Activated CD4-positive, alpha-beta T cell treated with anti-CD3 and anti-CD28 coated beads, Interleukin-2, amount 10 ng/mL, durations not matched to agents 24 days and 14 days (primary cell): ENCODE measurements around the gene KCNQ2. TPM values are rescaled to one million over a fixed set of nuclear protein-coding genes. Genes with fewer than 3 reads are reported as not detected.

Experiments used
- DNase-seq: peaks from one replicate; pipeline ENCODE4 v3.0.0; 2022
- H3K27ac Mint-ChIP-seq: one replicate; pipeline ENCODE4 v1.8.0; 2022; ENCODE audit warnings: mild to moderate bottlenecking, mixed read lengths
- H3K27me3 Mint-ChIP-seq: one replicate; pipeline ENCODE4 v1.8.0; 2022; ENCODE audit warnings: mixed read lengths
- H3K36me3 Mint-ChIP-seq: one replicate; pipeline ENCODE4 v1.8.0; 2022; ENCODE audit warnings: low read depth, mild to moderate bottlenecking, mixed read lengths
- H3K4me1 Mint-ChIP-seq: one replicate; pipeline ENCODE4 v1.8.0; 2021; ENCODE audit warnings: mixed read lengths
- H3K4me3 Mint-ChIP-seq: one replicate; pipeline ENCODE4 v1.8.0; 2022; ENCODE audit warnings: mild to moderate bottlenecking, moderate library complexity, mixed read lengths
- H3K9me3 Mint-ChIP-seq: one replicate; pipeline ENCODE4 v1.8.0; 2021; ENCODE audit warnings: mixed read lengths
- intact Hi-C: fragments of 100-400 bp; cut with micrococcal nuclease; formaldehyde crosslinking; loops from one replicate; pipeline ENCODE4 v1.15.1; 2023
- total RNA-seq: library from RNA; stranded (reverse); gene quantifications from 2 replicates; pipeline ENCODE4 v1.2.3, GENCODE V29; 2022

Gene KCNQ2
- total RNA-seq, 1 donor from 2014 or later, result not detected

DNA sequence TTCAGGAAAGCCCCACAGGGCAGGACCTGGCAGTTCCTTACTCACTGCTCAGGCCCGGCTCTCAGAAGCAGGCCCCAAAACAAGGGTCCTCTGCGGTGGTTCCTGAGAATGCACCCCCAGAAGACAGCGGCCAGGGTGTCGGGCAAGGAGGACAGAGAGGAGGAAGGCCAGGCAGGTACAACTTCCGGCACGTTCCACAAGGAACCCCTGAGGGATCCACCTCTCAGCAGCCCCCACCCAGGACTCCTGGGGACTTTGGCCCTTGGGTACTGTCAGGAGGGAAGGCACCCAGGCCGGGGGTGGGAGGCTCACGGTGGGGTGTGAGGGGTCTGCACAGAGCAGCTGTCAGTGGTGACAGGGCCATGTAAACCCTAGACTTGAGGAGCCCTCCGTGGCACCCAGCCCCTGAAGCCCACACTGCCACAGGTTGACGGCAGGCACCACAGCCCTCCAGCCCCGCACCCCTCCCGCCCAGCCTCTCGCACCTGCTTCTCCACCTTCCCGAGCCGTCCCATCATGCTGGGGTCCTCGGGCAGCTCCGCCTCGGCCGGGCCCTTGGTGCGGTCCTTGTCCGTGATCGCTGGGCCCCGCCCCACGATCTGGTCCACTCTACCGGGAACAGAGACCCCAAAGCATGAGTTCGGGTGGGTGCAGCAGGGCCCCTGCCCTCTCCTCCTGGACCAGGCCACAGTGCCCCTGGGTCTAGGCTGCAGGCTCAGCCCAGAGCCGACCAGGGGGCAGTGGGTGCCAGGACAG is 64.3 kb downstream of the KCNQ2 start:
- no peaks in the 10 kb centered on the region for H3K9me3 Mint-ChIP-seq
- no peak overlapping the region for H3K27ac Mint-ChIP-seq
- intact Hi-C loops, result no loop called here
- no peak overlapping the region for H3K4me3 Mint-ChIP-seq
- DNase-seq, result no peak
- H3K36me3 Mint-ChIP-seq, result no peaks in the 10 kb centered on the region
- H3K27me3 Mint-ChIP-seq, result no peaks in the 10 kb centered on the region
- H3K4me1 Mint-ChIP-seq, result peaks cover 2% of the 10 kb centered on the region

DNA sequence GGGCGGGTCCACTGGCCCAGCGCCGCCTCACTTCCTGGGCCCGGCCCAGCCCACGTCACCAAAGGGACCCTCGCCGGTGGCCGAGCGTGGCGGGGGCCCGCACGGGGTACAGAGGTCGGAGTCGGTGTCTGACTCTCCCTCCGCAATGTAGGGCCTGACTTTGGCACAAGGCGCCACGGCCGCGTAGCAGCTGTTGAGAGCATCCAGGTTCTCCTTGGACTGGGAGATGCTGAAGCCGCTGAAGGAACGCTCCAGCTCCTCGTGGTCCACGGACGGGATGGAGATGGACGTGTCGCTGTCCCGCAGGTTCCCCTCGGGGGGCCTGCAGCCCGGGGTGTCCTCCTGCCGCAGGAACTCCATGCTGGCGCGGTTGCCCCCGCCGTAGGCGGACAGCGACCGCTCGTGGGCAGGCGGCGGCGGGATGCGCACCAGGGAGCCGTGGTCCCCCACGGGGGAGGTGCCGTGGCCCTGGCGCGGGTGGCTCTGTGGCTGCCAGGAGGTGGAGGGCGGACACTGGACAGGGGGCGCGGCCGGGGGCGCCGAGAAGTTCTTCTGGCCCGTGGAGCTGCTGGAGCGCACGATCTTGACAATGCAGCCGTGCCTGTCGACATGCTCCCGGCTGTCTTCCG is 65.7 kb downstream of the KCNQ2 start:
- H3K4me1 Mint-ChIP-seq, result peaks cover 2% of the 10 kb centered on the region
- no peak overlapping the region for H3K4me3 Mint-ChIP-seq
- DNase-seq, result no peak
- H3K27ac Mint-ChIP-seq, result no peak overlapping the region
- no peaks in the 10 kb centered on the region for H3K27me3 Mint-ChIP-seq
- intact Hi-C loops, result no loop called here
- no peaks in the 10 kb centered on the region for H3K36me3 Mint-ChIP-seq
- H3K9me3 Mint-ChIP-seq, result no peaks in the 10 kb centered on the region

DNA sequence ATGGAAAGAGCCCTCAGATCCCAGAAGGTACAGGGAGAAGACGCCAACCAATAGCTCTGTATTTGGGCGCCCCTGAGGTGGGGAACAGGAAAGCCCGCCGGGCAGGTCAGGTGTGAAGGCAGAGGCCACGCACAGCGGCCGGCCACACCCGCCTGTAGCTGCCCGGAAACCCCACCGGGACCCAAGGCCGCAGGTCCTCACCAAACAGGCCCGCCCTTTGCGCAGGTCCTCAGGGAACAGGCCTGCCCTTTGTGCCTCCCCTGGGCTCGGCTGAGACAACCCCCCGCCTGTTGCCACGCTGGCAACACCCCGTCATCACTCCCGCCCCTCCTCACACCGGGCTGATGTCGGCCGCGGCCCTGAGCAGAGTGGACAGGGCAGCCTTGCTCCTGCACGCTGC is 66.4 kb downstream of the KCNQ2 start:
- Mint-ChIP-seq H3K4me1 (no peaks in the 10 kb centered on the region), H3K27ac (no peak overlapping the region), H3K27me3 (no peaks in the 10 kb centered on the region), H3K9me3 (no peaks in the 10 kb centered on the region), H3K36me3 (no peaks in the 10 kb centered on the region), H3K4me3 (no peak overlapping the region)
- no peak for DNase-seq
- intact Hi-C loops, result no loop called here

DNA sequence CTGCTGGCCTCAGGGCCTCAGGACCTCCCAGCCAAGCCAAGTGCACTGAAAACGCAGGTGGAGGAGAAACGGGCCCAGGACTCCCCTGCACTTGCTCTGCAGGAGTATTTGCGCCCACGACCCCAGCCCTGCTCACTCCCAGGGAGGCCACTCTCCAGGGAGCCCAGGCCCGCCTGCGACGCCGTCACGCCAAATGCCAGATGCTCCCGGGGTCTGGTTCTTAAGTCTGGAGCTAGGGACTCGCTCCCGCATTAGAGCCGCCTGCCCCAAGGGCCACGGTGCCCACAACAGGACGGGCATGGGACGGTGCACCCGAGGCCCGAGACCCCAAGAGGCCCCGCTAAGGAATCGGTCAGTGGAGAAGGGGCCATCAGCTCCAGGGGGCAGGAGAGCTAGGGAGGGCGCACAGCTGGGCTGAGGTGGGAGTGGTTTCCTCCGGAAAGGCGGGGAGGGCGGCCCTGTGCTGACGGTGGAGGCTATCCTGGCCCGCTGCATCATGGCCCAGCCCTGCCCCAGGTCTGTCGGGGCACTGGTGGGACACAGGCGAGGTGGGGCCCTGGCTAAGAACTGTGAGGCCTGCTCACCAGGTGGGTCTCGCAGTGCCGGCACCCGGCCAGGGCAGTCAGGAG is 67.2 kb downstream of the KCNQ2 start:
- Mint-ChIP-seq H3K9me3 (no peaks in the 10 kb centered on the region), H3K27me3 (no peaks in the 10 kb centered on the region), H3K4me3 (no peak overlapping the region), H3K4me1 (no peaks in the 10 kb centered on the region), H3K36me3 (no peaks in the 10 kb centered on the region), H3K27ac (no peak overlapping the region)
- DNase-seq, result no peak
- intact Hi-C loops, result no loop called here

DNA sequence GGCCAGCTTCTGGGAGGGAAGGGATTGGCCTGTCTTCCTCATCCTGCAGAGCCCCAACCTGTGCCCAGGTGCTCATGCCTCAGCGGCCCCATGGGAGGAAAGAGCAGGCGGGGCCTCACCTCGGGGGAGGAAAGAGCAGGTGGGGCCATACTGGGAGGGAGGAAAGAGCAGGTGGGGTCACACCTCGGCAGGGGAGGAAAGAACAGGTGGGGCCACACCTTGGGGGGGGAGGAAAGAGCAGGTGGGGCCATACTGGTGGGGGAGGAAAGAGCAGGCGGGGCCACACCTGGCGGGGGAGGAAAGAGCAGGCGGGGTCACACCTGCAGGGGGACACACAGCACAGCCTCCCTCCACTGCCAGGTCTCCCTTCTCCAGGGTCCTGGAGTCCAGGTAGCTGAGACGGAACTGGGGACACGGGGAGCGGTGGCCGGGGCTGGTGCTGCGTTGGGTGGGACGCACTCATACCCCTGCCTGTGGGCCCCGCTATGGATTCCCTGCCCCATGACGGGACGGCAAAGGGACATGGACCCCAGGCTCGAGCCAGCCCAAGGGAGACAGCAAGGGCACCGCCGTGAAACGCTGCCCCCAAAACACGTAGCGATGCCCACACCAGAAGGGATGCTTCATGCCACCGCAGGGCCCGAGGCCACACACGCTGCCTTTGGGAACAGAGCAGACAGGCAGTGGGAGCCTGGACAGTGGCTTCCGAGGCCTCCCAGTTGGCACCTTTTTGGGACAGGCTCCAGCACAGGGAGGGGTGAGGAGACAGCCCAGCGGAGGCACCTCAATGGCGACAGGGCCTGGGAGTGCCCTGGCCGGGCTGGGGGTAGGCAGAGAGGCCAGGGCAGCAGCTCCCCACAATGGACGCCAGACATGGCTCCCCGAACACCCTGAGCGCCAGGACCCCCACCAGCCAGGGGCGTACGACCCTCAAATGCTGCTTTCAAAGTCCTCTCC is 68.0 kb downstream of the KCNQ2 start:
- Mint-ChIP-seq H3K36me3 (no peaks in the 10 kb centered on the region), H3K4me1 (no peaks in the 10 kb centered on the region), H3K27me3 (no peaks in the 10 kb centered on the region), H3K9me3 (no peaks in the 10 kb centered on the region), H3K4me3 (no peak overlapping the region), H3K27ac (no peak overlapping the region)
- DNase-seq, result no peak
- intact Hi-C loops, result no loop called here

DNA sequence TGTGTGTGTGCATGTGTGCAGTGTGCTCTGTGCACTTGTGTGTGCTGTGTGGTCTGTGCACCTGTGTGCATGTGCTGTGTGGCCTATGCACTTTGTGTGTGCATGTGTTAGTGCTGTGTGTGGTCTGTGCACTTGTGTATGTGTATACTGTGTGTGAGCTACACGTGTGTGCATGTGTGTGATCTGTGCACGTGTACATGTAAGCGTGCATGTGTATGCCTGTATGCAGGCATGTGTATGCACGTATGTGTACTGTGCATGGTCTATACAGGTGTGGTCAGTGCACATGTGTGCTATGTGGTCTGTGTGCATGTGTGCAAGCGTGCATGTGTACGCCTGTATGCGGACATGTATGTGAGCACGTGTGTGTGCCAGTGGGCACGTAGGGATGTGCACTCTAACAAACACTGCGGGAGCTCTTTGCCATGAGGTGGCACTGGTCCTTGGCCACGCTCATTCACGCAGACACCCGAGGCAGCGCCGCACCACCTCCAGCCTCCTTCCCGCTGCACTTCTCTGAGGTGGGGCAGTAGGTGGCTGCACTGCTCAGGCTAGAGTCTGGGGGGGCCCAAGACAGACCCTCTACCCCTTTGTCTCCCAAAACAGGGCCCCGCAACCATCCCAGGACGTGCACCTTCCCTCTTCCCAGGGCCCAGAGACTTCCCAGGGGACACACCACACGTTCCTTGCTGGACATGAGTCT is 68.9 kb downstream of the KCNQ2 start:
- no peaks in the 10 kb centered on the region for H3K9me3 Mint-ChIP-seq
- no peak overlapping the region for H3K27ac Mint-ChIP-seq
- intact Hi-C loops, result no loop called here
- H3K4me3 Mint-ChIP-seq, result no peak overlapping the region
- DNase-seq, result no peak
- no peaks in the 10 kb centered on the region for H3K27me3 Mint-ChIP-seq
- H3K4me1 Mint-ChIP-seq, result no peaks in the 10 kb centered on the region
- no peaks in the 10 kb centered on the region for H3K36me3 Mint-ChIP-seq

DNA sequence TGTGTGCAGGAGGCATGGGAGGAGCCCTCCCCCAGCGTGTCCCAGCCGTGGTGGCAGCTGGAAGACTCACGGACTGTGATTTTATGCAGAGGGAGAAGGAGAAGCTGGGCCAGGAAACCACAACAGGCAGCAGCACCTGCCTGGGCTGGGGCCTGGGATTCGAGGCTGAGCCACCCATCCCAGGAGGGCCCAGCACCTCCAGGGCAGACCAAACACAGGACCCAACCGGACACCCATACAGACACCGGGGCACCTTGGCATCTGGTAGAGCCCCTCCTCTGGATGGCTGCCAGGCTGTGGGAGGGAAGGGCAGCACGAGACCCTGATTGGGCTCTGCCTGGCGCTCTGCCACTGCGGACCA is 69.6 kb downstream of the KCNQ2 start:
- H3K4me3 Mint-ChIP-seq, result no peak overlapping the region
- no peak for DNase-seq
- H3K27me3 Mint-ChIP-seq, result no peaks in the 10 kb centered on the region
- intact Hi-C loops, result no loop called here
- no peaks in the 10 kb centered on the region for H3K4me1 Mint-ChIP-seq
- H3K9me3 Mint-ChIP-seq, result no peaks in the 10 kb centered on the region
- H3K27ac Mint-ChIP-seq, result no peak overlapping the region
- H3K36me3 Mint-ChIP-seq, result no peaks in the 10 kb centered on the region

DNA sequence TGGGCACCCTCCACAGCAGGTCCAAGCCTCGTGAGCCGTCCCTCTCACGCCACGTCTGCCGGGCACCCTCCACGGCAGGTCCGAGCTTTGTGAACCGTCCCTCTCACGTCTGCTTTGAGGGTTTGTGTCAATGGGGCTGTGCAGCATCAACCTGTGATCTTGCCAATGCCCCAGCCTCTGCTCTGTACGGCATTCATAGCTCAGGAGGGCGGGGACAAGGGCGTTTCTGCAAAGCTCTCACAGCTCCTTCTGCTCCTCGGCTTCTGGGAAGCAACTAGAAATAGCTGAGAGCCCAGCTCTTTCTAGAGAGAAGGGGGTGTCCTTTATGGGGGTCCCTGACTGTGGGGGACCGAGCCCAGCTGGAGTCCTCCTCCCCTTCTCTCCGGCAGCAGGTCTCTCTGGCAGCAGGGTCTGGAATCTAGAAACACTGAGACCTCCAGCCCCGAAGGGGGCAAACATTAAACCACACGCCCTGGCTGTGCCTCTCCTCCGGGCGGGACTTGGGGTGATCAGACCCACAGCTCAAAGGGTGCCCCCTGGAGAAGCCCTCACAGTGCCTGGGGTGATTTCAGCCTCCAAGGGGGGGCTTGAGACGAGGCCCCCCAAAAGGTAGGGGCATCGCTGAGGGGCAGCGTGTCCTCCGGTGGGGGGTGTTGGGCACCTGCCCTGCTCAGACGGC is 70.1 kb downstream of the KCNQ2 start:
- H3K4me1 Mint-ChIP-seq, result no peaks in the 10 kb centered on the region
- no peaks in the 10 kb centered on the region for H3K9me3 Mint-ChIP-seq
- H3K27ac Mint-ChIP-seq, result no peak overlapping the region
- intact Hi-C loops, result no loop called here
- DNase-seq, result no peak
- H3K4me3 Mint-ChIP-seq, result no peak overlapping the region
- H3K27me3 Mint-ChIP-seq, result no peaks in the 10 kb centered on the region
- no peaks in the 10 kb centered on the region for H3K36me3 Mint-ChIP-seq

DNA sequence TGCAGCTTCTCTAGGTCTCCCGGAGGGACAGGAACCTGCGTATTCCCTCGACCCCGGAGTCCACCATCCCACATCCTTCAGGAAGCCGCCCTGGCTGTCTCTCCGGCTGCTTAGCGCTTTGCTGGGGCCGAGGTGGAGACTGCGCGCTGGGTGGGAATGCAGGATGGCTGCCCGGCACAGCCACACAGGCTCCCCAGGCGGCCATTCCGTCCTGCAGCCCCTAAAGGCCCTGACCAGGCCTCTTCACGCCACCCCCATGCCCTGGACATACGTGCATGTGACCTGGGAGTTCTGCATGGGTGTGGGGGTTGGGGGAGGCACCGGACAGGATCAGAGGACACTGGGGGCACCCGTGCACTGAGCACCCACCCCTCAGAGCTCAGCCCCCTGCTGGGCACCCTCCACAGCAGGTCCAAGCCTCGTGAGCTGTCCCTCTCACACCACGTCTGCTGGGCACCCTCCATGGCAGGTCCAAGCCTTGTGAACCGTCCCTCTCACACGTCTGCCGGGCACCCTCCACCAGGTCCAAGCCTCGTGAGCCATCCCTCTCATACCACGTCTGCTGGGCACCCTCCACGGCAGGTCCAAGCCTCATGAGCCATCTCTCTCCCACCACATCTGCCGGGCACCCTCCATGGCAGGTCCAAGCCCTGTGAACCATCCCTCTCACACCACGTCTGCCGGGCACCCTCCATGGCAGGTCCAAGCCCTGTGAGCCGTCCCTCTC is 70.9 kb downstream of the KCNQ2 start:
- H3K9me3 Mint-ChIP-seq, result no peaks in the 10 kb centered on the region
- H3K36me3 Mint-ChIP-seq, result no peaks in the 10 kb centered on the region
- H3K27ac Mint-ChIP-seq, result no peak overlapping the region
- H3K27me3 Mint-ChIP-seq, result no peaks in the 10 kb centered on the region
- H3K4me3 Mint-ChIP-seq, result no peak overlapping the region
- no peaks in the 10 kb centered on the region for H3K4me1 Mint-ChIP-seq
- no peak for DNase-seq
- intact Hi-C loops, result no loop called here

DNA sequence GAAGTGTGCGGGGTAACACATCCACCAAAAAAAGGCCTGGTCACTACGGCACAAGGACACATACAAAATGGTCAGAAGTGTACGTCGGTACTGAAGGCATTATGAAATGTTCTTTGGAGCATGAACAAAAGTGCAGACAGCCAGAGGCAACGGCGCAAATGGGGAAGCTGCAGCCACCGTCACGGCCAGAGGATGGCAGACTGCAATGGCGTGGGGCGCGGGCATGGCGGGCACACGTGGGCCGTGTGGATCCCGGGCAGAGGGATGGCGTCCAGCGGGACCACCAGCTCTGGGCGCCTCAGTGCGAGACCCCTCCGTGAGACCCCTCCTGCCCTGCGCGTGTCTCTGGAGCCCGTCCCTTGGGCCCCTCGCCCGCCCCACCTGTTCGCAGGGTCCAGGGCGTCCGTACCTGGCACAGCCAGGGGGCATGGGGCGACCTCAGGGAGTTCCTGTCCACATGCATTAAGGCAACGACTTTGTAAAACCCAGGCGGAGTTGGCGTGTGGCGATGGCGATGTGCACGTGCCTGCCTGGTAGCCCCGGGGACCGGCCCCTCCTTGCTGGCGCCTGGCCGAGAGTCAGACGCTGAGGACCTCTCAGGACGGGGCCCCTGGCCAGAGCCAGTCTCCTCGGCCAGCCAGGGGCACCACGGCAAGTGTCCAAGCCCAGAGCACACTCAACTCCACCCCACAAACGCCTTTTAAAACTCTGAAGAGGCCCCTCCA is 71.8 kb downstream of the KCNQ2 start:
- intact Hi-C loops, result no loop called here
- no peaks in the 10 kb centered on the region for H3K4me1 Mint-ChIP-seq
- no peaks in the 10 kb centered on the region for H3K9me3 Mint-ChIP-seq
- DNase-seq, result no peak
- no peaks in the 10 kb centered on the region for H3K27me3 Mint-ChIP-seq
- H3K4me3 Mint-ChIP-seq, result no peak overlapping the region
- H3K27ac Mint-ChIP-seq, result no peak overlapping the region
- H3K36me3 Mint-ChIP-seq, result no peaks in the 10 kb centered on the region

DNA sequence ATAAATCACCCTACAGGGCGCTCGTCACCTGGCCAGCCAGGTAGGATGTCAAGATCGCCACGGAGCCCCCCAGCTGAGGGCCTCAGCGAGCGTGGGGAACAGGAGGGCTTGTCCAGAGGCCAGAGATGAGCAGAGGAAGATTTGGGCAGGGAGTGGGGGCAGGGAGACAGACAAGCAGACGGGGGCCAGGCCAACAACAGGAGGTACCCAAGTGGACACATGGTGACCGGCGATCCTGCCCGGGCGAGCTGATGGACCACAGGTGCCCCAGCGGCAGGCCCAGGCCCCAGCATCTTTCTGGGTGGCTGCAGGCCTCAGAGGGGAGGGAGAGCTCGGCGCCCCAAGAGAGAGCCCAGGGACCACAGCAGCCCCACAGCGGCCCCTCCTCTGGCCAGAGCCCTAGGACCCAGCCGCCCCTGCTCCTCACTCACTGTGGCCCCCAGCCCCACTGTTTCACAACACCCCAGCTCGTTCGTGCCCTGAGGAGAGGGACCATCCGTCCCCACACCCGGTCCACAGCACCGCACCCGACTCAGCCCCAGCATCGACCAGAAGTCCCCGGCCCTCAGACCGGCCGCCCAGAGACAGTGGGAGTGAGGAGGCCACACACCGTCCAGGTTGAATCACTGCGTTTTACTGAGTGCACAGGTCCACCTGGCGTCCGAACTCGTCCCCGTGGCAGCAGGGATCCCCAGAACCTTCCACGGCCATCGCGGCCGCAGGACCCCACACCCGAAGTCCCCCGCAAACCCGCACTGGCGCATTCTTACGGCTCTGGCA is 72.7 kb downstream of the KCNQ2 start:
- Mint-ChIP-seq H3K27me3 (no peaks in the 10 kb centered on the region), H3K36me3 (no peaks in the 10 kb centered on the region), H3K27ac (no peak overlapping the region), H3K4me3 (no peak overlapping the region), H3K9me3 (no peaks in the 10 kb centered on the region), H3K4me1 (no peaks in the 10 kb centered on the region)
- intact Hi-C loops, result no loop called here
- DNase-seq, result no peak
